Effector memory CD4-positive, alpha-beta T cell (primary cell): Measurements from ENCODE around the gene RABL3.
"Not testable (repeated sequence)": the region's sequence is repeated elsewhere in the genome, so short reads cannot be mapped to it uniquely, and the experiment has no call there.

Experiments used
- DNase-seq, 3 donors: peaks; one replicate each; pipeline ENCODE4 v3.0.0-alpha.2; 2020
- H3K27ac ChIP-seq: 2 replicates; pipeline ENCODE4 v1.7.0; 2013; ENCODE audit warnings: mild to moderate bottlenecking, low read length, moderate library complexity; ENCODE audit not compliant: insufficient read depth, poor library complexity, severe bottlenecking
- H3K27me3 ChIP-seq: replicated peaks from 2 replicates; pipeline ENCODE4 v1.7.0; 2013; ENCODE audit warnings: mild to moderate bottlenecking, low read length; ENCODE audit not compliant: insufficient read depth, control insufficient read depth, poor library complexity, severe bottlenecking
- H3K36me3 ChIP-seq: 2 replicates; pipeline ENCODE4 v1.7.0; 2013; ENCODE audit warnings: mild to moderate bottlenecking, low read length, moderate library complexity; ENCODE audit not compliant: control insufficient read depth, insufficient read depth
- H3K4me1 ChIP-seq: 2 replicates; pipeline ENCODE4 v1.7.0; 2013; ENCODE audit warnings: low read length, mild to moderate bottlenecking; ENCODE audit not compliant: control insufficient read depth, insufficient read depth, poor library complexity, severe bottlenecking
- H3K4me3 ChIP-seq: 2 replicates; pipeline ENCODE4 v1.7.0; 2013; ENCODE audit warnings: low read length, low read depth, mild to moderate bottlenecking; ENCODE audit not compliant: insufficient read depth, poor library complexity, severe bottlenecking
- H3K9me3 ChIP-seq: 2 replicates; pipeline ENCODE4 v1.7.0; 2013; ENCODE audit warnings: mild to moderate bottlenecking, low read length, moderate library complexity; ENCODE audit not compliant: control insufficient read depth

RABL3 gene

DNA sequence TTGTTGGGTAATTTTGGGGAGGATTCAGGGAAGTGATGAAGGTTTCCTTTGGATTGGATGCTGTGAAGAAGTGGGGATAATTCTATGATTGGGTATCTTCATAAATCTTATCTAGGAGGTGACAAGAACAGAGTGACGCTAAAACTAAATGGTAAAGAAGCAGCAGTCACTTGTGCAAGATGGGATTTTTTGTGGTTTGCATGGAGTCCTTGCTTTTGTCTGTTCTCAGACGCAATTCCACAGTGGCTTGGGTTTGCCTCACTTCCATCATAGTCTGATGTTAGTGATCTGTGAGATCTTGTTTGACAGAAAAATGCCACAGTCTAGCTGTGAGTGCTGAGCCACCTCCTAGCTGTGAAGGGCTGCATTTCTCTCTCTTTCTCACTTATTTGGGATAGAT, 27.1 kb upstream of the RABL3 start:
- H3K27me3 ChIP-seq: no peaks in the 10 kb centered on the region
- H3K36me3 ChIP-seq: no peaks in the 10 kb centered on the region
- no peak overlapping the region for H3K27ac ChIP-seq
- no peaks in the 10 kb centered on the region for H3K4me1 ChIP-seq
- no peak for DNase-seq
- H3K9me3 ChIP-seq: no peaks in the 10 kb centered on the region
- H3K4me3 ChIP-seq: no peak overlapping the region

DNA sequence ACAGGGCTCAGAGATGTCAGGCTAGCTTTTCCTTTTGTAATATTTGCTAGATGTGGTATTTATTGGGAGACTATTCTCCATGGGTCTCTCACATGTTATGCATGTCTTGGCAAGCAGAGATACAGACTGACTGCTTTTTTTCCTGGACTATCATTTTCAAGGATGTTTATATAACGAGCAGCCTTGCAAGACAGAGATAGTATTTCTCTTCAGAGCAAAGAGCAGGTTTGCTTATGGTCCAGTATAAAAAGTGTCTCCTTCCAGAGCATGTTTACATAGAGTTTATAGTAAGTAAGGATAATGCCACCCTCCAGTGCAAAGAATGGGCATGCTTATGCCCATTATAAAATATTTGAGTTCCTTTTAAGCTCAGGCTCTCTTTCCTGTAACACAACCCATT, 24.8 kb upstream of the RABL3 start:
- Histone ChIP-seq H3K9me3 (no peaks in the 10 kb centered on the region), H3K36me3 (no peaks in the 10 kb centered on the region)
- no peak for DNase-seq

DNA sequence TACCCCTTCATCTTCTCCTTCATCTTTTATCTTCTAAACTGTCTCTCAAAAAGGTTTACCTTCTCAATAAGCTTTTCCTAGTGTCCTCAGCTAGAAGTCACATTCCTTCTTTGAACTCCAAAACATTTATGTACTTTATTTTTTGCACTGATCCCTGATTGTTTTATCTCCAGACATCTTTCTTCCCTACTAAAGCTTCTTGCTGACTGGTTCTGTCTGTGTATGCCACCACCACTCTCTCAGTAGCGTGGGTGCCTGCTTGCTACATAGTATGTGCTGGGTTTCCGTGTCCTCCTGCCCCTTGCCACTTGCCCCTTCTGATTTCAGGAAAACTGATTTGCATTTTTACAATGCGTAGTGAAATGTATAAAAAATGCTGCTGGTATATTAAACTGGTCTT, 24.3 kb upstream of the RABL3 start:
- H3K27ac ChIP-seq: no peak overlapping the region
- no peak for DNase-seq
- no peaks in the 10 kb centered on the region for H3K27me3 ChIP-seq
- no peaks in the 10 kb centered on the region for H3K9me3 ChIP-seq
- H3K4me1 ChIP-seq: no peaks in the 10 kb centered on the region
- no peaks in the 10 kb centered on the region for H3K36me3 ChIP-seq
- H3K4me3 ChIP-seq: no peak overlapping the region

More for the DNA sequence above, 24.8 kb upstream of the RABL3 start:
- H3K4me3 ChIP-seq: no peak overlapping the region
- H3K27me3 ChIP-seq: no peaks in the 10 kb centered on the region
- H3K4me1 ChIP-seq: no peaks in the 10 kb centered on the region
- no peak overlapping the region for H3K27ac ChIP-seq

DNA sequence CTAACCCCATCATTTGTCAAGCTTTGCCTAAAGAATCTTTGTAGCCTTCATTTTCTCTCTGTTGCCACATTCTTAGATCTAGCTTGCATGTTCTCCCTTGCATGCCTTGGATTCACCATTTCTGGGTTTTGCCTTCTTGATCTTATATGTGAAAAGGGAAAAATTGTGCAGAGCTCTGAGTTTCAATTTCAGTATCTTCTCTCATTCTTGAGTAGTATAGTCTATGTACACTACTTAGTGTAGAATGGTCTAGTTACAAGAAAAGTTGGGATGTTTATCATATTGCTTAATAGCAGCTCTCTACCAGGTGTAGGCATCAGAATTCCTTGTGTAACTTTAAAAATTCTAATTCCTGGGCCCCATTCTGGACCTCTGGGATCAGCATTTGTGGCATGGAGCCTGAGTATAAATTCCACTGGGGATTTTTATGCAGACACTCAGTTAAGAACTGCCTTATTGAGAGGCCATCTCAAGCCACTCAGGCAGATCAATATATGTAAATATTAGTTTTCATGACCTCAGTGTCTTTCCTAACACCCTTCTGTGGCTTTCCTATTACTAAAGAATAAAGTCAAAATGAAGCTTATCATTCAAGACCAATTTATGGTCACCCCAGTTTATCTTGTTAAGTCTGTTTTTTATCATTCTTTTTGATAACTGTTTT, 23.6 kb upstream of the RABL3 start:
- H3K9me3 ChIP-seq: no peaks in the 10 kb centered on the region
- no peak overlapping the region for H3K4me3 ChIP-seq

DNA sequence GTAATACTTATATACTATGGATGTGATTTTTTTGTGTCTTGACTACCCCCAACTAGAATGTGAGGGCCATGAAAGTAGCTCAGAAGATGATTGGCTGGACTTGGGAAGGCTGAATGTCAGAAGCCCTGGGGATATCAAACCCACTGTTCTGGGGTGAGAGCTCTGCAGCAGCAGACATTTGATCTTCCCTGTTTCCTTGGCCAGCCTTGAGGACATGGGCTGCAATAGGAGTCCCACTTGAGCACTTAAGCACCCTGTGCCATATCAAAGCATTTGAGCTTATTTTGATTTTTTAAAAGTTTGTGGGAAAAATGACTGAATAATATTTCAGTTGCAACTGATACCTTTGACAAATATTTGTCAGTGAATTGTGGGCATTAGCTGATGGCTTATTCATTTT, 21.9 kb upstream of the RABL3 start:
- Histone ChIP-seq H3K27ac (no peak overlapping the region), H3K4me3 (no peak overlapping the region), H3K27me3 (no peaks in the 10 kb centered on the region), H3K36me3 (no peaks in the 10 kb centered on the region), H3K9me3 (no peaks in the 10 kb centered on the region), H3K4me1 (no peaks in the 10 kb centered on the region)
- DNase-seq: no peak

More for the DNA sequence above, 23.6 kb upstream of the RABL3 start:
- Histone ChIP-seq H3K36me3 (no peaks in the 10 kb centered on the region), H3K27me3 (no peaks in the 10 kb centered on the region), H3K4me1 (no peaks in the 10 kb centered on the region), H3K27ac (no peak overlapping the region)
- DNase-seq: no peak

DNA sequence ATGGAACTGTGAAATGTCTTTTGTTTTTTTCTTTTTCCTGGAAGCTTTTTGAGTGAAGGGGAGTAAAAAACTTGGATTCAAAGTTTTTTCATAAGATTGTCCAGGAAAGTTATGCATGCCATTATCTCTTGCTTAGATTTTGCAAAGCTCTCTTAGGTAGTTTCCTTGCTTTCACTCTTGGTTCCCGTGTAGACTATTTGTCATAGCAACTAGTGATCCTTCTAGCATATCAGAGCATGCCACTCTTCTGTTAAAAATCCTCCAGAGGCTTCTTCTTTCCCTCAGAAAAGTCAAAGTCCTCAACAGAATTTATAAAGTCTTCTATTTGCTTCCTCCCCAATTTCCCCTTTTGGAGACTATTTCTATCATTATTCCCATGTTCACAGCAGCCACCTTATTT, 21.3 kb upstream of the RABL3 start:
- Histone ChIP-seq H3K27me3 (no peaks in the 10 kb centered on the region), H3K9me3 (no peaks in the 10 kb centered on the region), H3K4me3 (no peak overlapping the region), H3K27ac (no peak overlapping the region), H3K4me1 (no peaks in the 10 kb centered on the region), H3K36me3 (no peaks in the 10 kb centered on the region)
- no peak for DNase-seq

DNA sequence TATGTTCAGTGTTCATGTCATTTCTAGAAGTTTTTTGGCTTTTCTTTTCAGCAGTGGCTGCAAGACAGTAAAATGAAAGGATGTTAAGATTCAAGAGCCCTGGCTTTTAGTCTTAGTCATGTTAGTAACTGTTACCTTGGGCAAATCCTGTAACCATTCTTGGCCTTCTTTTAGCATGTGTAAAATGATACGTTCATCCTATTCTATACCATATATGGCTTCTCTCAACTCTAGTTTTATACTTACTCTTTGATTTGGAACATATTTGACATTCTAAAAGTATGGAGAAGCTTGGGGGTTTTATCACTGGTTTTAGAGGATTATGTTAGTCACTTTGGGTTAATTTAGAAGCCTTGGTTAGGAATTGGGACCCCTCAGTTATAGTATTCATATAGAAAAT, 20.3 kb upstream of the RABL3 start:
- H3K36me3 ChIP-seq: no peaks in the 10 kb centered on the region
- H3K27ac ChIP-seq: no peak overlapping the region
- H3K4me3 ChIP-seq: no peak overlapping the region
- H3K4me1 ChIP-seq: no peaks in the 10 kb centered on the region
- DNase-seq: no peak
- no peaks in the 10 kb centered on the region for H3K9me3 ChIP-seq
- no peaks in the 10 kb centered on the region for H3K27me3 ChIP-seq

DNA sequence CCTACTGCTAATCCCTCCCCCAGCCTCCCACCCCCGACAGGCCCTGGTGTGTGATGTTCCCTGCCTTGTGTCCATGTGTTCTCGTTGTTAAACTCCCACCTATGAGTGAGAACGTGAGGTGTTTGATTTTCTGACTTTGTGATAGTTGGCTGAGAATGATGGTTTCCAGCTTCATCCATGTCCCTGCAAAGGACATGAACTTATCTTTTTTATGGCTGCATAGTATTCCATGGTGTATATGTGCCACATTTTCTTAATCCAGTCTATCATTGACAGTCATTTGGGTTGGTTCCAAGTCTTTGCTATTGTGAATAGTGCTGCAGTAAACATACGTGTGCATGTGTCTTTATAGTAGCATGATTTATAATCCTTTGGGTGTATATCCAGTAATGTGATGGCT, 16.2 kb upstream of the RABL3 start:
- H3K4me1 ChIP-seq, H3K9me3 ChIP-seq, DNase-seq, H3K4me3 ChIP-seq, H3K27ac ChIP-seq, H3K36me3 ChIP-seq, H3K27me3 ChIP-seq: not testable (repeated sequence)

DNA sequence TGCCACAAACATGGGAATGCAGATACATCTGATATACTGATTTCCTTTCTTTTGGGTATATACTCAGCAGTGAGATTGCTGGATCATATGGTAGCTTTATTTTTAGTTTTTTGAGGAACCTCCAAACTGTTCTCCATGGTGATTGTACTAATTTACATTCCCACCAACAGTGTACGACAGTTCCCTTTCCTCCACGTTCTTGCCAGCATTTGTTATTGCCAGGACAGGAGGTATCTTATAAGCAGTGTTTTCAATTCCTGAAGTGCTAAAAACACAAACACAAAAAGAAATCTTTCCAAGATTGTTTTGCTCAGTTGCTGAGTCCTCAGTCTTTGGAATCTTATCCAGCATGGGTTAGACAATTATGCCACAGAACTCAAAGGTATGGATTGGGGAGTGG, 13.7 kb upstream of the RABL3 start:
- Histone ChIP-seq H3K36me3 (peaks cover 15% of the 10 kb centered on the region), H3K9me3 (no peaks in the 10 kb centered on the region), H3K27ac (no peak overlapping the region), H3K4me1 (no peaks in the 10 kb centered on the region), H3K4me3 (no peak overlapping the region), H3K27me3 (no peaks in the 10 kb centered on the region)
- no peak for DNase-seq

DNA sequence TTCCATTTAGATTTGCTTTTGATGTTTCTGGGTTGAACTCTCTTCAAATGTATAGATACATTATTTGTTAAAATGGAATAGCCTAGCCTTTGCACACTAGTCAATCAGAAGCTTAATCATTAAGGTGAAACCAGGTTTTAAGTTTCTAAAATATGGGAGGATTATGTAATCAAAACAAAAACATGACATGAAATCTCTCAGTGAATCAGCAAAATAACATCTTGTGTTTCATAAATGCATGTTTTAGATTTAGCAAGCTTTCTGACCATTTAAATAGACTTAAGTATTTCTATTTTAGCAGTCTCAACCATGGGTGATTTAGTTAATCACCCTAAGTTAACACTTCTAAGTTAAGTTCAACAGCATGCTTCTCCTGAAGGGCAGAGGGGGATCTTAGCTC, 11.5 kb upstream of the RABL3 start:
- H3K4me1 ChIP-seq: no peaks in the 10 kb centered on the region
- H3K9me3 ChIP-seq: no peaks in the 10 kb centered on the region
- no peak overlapping the region for H3K4me3 ChIP-seq
- H3K27me3 ChIP-seq: no peaks in the 10 kb centered on the region
- no peak for DNase-seq
- no peak overlapping the region for H3K27ac ChIP-seq
- H3K36me3 ChIP-seq: peaks cover 18% of the 10 kb centered on the region
